DMS53 (cell line): ENCODE measurements around the gene USP27X.

Experiments used
- DNase-seq: peaks from one replicate; lab custom pipeline; 2025; lab: John Stamatoyannopoulos, UW

Gene USP27X

GRCh38 chrX:49878834-49879655 lies at the start of gene USP27X:
Gene USP27X (plus strand): TSS chrX:49879484. CDS start chrX:49880308, 824 bp downstream.
- peak; percentile 89 for DNase-seq

- peak; percentile 71 for DNase-seq
Observed at GRCh38 chrX:49838374-49838773, 40.9 kb upstream of the USP27X start.

DNA sequence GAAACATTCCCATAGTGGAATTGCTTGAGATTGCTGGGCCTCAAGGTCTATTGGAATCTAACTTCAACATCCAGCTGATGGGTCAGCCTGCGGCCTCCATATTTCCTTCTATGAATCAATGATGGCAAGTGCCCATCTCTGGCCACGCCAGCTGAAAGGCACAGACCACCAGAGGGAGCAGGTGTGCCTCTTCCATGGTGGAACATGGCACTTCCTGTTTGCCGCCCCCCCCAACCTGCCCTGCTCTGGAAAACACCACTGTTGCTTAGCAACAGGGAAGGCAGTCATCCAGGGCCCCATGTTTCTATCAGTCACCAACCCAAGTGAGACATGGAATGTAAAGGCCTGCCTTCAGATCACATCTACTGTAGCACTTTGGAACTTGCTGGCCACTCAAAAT lies 38.6 kb upstream of the USP27X start:
- peak; percentile 97 for DNase-seq

DNA sequence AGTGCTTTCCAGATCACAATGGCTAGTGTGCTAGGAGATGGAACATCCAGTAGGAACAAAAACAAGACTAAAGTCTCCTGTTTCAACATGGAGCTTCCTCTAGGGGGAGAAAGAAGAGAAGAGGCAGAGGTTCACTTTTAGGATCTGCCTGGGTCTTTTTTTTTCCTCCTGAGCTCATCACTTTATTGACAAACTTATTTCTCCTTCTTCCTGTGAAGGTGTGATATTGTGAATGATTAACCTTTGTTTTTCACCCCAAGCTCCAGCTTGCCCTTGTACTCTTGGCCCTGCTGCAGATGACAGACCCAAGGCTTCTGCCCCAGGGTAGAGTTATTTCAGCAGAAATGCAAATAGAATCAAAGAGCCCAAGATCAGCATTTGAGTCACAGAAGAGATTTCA lies 36.7 kb upstream of the USP27X start:
- peak; percentile 48 for DNase-seq

DNA sequence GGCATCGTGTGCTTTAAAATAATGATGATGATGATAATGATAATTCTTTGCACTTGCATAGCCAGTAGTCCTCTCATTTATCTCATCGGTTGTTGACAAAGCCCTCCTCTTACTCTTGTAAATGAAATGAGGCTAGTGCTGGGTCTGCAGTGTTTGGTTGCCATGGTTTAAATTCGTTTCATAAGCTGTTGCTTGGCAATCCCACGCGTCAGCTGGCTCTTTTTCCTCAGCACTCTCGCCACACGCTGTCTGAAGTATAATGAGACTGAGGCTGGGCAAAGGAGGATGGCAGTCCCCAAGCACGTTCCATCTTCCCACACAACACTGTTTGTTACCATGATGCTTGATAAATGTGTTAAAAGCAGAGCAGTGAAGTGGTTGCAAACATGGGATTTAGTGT lies 34.7 kb upstream of the USP27X start:
- DNase-seq = peak; percentile 62

GRCh38 chrX:49845701-49846403 lies 33.4 kb upstream of the USP27X start:
- no peak for DNase-seq

- no peak for DNase-seq
Observed at GRCh38 chrX:49846522-49846921, 32.8 kb upstream of the USP27X start.

DNA sequence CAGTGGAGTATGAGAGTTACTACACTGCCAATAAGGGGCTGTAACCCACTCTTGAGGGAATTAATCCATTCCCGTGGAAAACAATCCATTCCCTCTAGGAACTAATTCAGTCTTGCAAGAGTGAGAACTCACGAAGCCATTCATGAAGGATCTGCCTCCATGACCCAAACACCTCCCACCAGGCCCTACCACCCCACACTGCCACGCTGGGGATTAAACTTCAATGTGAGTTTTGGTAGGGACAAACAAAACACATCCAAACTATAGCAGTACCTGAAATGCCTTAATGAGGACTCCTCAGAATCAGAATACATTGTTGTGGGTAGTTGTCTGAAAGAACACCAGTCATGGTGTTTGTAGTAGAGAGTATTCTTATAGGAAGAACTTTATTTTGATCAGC lies 31.0 kb upstream of the USP27X start:
- no peak for DNase-seq

DNA sequence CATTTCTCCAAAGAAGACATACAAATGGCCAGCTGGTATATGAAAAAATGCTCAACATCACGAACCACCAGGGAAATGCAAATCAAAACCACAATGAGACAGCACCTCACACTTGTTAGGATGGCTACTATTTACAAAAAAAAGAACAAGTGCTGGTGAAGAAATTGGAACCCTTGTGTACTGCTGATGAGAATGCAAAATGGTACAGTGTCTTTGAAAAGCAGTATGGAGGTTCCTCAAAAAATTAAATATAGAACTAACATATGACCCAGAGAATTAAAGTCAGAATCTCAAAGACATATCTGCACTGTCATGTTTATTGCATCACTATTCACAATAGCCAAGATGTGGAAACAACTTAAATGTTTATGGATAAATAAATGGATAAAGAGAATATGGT lies 29.3 kb upstream of the USP27X start:
- DNase-seq = no peak

DNA sequence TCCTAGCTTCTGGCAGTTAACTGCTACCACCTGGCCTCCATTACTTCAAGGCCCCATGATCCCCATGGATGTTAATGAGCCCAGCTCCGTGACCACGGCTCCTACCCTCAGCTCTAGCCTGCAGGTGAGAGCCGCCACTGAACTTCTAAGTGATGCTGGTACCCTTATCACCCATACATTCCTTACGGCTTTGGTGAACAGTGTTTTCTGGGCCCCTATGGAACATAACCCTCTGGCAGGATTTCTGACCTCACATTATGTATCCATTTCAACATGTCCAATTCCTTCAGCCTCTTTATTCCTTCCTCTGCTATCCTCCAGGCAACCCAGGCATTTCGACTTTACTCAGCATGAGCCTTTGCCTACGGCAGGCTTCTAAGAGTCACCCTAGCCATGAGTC lies 25.6 kb upstream of the USP27X start:
- no peak for DNase-seq

GRCh38 chrX:49856819-49857218 lies 22.5 kb upstream of the USP27X start:
- peak; percentile 5 for DNase-seq

GRCh38 chrX:49858341-49858740 lies 20.9 kb upstream of the USP27X start:
- DNase-seq = no peak

DNA sequence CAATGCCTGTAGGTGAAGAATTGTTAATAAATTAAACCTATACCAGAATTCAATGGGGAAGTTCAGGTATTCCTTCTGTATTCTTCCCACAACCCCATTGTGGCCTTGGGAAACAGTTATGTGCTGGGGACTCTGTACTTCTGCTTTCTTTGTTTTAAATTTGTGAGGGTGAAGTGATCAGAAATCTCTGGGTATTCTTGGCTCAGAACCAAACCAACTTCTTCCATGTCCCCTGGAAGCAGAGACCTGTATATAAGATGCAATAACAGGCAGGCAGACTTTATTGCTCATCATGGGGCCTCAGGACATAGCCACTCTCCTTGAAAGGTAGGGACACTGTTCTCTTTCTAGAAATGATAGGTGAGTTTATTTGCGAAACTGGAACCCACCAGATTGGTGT lies 19.8 kb upstream of the USP27X start:
- DNase-seq = no peak

GRCh38 chrX:49860867-49861535 lies 18.3 kb upstream of the USP27X start:
- no peak for DNase-seq

DNA sequence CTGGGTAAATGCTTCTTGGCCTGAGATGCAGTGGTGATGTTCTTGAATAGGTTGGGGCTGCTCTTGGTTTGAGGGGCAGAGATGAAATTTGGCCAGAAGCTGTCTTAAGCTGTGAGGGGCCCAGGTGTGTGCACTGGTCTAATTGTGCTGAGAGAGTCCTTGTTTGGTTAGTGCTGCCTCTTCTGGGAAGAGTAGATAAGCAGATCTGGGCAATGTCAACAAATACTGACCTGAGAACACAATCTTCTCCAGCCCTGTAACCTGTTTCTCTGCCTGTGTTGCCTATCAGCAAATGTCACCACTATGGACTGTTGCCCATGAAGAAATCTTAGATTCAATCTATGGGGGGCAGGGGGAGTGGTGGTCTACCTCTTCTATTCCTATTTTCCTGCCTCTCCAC lies 17.2 kb upstream of the USP27X start:
- peak; percentile 54 for DNase-seq

DNA sequence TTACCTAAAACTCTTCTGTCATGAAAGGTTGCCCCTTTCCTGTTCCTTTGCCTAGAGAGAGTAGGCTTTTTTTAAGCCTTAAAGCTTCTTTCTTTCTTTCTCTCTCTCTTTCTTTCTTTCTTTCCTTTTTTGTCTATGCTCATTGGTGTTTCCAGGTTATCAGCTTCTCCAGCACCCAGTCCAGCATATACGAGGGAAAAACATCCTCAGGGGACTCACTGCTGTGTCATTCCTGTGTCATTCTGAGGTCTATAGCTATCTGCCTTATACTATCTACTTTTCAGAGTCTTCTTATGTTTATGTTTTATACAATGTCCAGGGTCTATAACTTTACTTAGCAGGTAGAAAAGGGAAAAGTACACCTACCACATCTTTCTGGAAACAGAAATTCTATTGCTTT lies 10.5 kb upstream of the USP27X start:
- DNase-seq = no peak

GRCh38 chrX:49876750-49877149 lies 2.5 kb upstream of the USP27X start:
- peak; percentile 83 for DNase-seq

GRCh38 chrX:49877397-49878101 lies 1.7 kb upstream of the USP27X start:
- DNase-seq = peak; percentile 80

DNA sequence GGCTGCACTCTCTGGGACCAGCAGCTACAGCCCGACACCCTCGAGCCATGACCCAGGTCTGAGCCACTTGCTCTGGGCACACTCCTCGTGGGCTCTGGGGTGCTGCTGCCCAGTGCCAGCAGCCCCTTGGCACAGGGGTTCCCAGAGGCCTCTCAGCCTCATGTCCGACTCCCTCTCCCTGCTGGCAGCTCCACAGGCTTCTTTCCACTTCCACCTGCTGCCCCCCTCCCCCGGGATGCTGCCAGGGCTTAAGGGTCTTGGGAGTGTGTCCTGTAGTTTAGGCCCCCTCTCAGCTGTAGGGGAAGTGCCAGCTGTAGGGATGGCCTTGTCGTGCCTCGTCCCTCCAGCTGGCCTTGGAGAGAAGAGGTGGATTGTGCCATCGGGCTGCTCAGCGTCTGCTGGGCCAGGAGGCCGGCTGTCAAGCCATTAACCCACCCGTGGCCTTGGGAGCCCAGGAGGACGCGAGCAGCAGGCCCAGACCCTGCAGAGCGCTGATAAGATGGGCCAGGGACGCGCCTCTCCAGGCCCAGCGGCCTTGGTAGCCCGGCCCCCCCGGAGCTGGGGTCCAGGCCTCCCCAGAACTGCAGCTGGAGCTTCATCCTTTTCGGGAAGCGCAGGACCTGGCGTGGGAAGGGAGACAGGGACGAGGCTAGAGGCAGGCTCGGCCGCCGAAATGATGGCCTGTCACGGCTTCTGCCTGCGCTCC lies 1.0 kb upstream of the USP27X start:
- DNase-seq = peak; percentile 50

DNA sequence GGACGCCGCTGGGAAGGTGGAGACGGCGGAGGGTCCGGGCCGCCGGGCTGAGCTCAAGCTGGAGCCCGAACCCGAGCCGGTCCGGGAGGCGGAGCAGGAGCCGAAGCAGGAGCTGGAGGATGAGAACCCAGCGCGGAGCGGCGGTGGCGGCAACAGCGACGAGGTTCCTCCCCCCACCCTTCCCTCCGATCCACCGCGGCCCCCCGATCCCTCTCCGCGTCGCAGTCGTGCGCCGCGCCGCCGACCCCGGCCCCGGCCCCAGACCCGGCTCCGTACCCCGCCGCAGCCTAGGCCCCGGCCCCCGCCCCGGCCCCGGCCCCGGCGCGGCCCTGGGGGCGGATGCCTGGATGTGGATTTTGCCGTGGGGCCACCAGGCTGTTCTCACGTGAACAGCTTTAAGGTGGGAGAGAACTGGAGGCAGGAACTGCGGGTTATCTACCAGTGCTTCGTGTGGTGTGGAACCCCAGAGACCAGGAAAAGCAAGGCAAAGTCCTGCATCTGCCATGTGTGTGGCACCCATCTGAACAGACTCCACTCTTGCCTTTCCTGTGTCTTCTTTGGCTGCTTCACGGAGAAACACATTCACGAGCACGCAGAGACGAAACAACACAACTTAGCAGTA lies 483 bp downstream of the USP27X start:
- DNase-seq = peak; percentile 39

DNA sequence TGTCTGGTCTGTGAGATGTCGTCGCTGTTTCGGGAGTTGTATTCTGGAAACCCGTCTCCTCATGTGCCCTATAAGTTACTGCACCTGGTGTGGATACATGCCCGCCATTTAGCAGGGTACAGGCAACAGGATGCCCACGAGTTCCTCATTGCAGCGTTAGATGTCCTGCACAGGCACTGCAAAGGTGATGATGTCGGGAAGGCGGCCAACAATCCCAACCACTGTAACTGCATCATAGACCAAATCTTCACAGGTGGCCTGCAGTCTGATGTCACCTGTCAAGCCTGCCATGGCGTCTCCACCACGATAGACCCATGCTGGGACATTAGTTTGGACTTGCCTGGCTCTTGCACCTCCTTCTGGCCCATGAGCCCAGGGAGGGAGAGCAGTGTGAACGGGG lies 1.4 kb downstream of the USP27X start:
- no peak for DNase-seq
